Activated CD8-positive, alpha-beta memory T cell treated with anti-CD3 and anti-CD28 coated beads, Interleukin-2, amount 50 U/mL, for 1 hour (primary cell): ENCODE measurements around the gene TOX4.

Source experiments
- DNase-seq: peaks from one replicate; pipeline ENCODE4 v3.0.0-alpha.2; 2020; ENCODE audit errors: extremely low read depth

TOX4 gene

DNA sequence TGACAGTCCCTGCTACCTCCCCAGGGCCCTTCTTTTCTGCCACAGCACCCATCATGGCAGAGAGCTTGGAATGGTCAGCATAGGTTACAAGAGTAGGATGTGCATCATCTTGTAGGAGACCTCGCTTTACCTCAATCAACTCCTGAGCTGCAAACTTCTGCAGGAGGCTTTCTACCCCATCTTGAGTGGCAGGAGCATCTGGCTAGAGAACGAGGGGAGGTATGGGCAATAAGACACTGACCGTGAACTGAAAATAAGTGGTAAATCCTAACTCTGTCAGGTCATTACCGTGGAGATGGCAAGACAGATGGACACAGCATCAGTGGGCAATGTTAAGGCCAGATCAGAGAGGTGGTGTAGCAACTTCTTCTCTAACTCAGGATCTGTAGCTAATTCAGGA is 26.4 kb downstream of the TOX4 start:
- no peak for DNase-seq

DNA sequence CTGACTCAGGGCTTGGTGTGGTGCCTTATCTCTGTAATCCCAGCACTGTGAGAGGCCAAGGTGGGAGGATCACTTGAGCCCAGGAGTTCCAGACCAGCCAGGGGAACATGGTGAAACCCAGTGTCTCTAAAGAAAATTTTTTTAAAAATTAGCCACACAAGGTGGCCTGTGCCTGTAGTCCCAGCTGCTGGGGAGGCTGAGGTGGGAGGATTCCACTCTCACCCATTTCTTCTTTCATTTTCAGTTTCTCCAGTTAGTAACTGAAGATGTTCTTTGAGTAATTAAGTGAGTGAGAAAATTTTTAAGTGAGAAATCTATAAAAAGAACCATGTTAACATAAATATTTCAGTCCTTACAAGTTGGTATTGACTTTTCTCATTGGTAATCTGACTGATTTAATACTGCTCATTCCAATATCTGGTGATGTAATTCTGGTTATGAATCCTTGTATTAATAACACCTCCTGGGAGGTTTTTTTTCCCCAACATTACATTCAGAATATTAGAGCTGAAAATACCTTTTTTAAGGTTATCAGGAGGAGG is 28.1 kb downstream of the TOX4 start:
- no peak for DNase-seq

DNA sequence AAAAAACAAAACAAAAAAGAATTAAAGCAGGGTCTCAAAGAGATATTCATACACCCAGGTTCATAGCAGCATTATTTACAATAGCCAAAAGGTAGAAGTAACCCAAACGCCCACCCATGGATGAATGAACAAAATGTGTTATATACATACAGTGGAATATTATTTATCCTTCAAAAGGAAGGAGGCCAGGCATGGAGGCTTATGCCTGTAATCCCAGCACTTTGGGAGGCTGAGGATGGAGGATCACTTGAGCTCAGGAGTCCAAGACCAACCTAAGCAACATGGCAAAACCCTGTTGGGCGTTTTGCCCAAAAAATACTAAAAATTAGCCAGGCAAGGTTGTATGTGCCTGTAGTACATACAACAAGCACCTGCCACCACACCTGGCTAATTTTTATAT is 29.6 kb downstream of the TOX4 start:
- DNase-seq: no peak

DNA sequence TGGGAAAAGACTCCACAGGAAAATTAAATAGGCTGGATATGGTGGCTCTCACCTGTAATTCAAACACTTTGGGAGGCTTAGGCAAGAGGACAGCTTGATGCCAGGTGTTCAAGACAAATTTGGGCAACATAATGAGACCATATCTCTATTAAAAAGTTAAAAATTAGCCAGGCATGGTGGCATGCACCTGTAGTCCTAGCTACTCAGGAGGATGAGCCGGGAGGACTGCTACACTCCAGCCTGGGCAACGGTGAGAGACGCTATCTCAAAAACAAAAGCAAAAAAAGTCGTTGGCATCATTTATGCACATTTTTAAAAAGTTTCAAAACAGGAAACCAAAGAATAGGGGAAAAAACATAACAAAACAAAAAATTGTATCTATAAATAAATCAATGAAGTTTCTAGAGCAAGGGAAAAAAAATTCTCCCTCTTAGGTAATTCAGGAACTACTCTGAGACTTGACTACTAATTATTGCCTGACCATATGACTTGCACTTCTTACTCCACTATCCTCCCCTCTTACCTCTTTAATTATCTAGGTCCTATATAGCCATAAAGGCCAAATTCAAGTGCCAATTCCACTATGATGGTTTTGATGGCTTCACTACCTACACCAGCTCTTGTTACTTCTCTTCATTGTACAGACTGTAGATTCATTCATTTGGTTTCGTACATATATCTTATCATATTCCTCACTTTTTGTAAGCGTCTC is 32.6 kb downstream of the TOX4 start:
- DNase-seq: no peak

DNA sequence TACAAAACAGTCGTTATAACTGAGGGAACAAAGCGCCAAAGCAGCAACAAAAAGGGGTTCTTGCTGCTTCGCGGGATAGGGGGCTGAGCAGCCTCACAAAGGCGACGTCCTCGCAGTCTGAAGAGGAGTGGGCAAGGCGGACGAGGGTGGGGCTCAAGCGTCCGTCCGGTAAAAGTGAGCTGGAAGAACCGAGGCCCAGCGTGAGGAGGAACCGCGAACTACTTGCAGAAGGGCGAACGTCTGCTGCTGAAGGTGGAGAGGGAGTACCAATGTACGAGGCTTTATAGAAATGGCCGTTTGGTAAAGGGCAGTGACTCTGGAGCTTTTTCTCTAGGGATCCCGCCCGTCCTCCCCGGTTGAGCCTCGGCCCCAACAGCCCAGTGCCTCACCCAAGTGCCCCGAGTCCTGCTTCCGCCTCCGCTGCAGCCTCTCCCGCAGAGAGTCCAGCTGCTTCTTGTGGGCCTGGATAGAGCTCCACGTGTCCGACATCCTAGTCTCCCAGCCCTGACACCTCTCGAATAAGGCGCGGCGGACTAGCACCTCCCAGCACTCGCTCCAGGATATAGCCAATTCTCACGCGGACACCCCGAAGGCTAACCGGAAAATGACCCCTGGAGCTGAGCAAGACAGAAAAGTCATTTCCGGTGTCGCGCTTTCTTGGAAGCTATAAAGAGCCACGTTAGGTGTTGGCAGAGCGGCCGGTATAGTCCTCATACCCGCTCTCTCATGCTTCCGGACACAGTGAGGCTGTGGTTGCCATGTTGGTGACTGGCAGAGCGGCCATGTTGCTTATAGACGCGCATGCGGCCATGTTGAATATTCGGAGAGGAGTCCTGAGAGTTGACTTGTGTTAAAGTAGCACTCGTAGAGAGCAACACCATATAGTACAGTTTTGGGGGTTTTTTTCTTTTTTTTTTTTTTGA is 34.0 kb downstream of the TOX4 start, which contains the start of gene METTL3:
METTL3 (minus strand) TSS at position 606 of the 923 bp plus-strand sequence; CDS start at position 489, 117 bp downstream.
- DNase-seq: peak; percentile 86

DNA sequence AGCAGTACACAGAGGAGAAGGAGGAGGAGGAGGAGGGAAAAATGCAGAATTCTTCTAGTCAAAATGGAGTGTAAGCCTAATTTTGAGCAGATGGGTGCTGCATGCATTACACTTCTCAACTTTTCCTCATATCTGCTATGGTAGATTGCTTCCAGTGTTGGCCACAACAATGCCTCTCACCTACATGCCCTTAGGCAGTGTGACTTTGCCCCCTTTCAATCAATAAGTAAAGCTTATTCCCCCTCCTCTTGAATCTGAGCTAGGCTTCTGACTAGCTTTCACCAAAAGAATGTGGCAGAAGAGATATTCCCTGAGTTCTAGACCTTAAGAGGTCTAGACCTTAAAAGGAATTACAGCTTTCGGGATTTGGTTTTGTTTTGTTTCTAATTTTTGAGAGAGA is 37.3 kb downstream of the TOX4 start:
- DNase-seq: no peak

DNA sequence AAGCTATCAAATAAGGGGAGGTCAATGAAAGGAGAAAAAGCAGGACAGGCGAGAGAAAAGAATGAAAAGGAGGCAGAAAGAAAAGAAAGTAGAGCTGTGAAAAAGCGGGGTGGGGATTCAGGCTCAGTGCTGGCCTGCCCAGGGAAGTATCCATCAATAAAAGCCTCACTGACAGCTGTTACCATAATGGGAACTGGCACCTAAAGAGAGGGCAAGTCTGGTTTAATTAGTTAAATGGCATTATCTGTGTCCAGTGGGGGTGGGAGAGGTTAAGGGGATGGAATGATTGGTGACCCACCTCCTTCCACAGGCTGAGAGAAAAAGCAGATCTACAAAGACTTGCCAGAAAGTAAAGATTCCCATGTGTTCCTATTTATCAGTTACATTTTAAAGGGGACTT is 41.7 kb downstream of the TOX4 start:
- DNase-seq: no peak

DNA sequence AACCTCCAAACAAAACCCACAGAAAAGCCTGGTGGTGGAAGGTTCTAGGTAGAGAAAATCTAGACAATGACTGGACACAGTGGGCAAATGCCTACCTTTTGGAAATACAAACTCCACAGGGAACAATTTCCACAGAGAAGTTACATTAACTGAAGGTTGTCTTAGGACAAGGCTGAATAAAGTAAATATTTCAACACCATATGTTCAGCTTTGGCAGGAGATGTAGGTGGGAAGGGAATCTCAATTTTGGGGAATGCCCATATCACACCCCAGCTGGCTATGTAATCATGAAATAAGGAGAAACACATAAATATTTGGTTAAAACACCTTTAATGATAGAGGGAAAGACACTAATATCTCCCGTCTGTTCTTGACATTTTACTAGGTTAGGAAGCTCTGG is 43.8 kb downstream of the TOX4 start:
- no peak for DNase-seq

DNA sequence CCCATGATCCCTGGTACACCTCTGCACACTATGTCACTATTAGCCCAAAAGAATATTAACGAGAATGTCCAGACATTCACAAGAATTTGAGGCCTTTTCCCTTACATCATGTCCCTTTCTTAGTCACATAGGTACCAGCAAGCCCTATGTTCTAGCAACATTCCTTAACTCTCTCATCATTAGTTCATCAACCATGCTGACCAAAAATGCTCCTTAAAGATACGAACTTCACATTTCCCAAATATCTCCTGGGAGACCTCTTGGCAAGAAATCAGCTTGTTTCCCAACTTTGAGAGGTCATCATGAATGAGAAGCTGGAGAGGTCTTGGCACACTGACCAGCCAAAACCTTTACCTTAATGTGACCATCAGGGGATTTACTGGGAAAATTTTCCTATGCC is 44.5 kb downstream of the TOX4 start:
- no peak for DNase-seq

DNA sequence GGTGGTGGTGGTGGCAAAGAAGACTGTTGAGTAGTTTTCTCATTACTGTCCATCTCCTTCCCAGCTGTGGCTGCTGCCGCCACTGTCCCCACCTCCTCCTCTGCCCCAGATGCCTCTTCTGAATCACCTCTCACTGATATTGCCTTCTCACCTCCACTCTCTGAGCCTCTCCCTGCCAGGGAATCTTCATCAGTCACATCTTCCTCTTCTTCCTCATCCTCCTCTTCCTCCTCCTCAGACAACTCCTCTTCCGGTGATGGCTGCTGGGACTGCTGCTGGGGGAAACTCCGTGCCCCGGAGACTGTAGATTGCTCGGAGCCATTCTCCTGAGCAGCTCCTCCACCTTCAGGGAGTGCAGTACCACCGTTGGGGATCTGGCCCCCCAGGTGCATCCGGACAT is 46.2 kb downstream of the TOX4 start:
- DNase-seq: no peak

DNA sequence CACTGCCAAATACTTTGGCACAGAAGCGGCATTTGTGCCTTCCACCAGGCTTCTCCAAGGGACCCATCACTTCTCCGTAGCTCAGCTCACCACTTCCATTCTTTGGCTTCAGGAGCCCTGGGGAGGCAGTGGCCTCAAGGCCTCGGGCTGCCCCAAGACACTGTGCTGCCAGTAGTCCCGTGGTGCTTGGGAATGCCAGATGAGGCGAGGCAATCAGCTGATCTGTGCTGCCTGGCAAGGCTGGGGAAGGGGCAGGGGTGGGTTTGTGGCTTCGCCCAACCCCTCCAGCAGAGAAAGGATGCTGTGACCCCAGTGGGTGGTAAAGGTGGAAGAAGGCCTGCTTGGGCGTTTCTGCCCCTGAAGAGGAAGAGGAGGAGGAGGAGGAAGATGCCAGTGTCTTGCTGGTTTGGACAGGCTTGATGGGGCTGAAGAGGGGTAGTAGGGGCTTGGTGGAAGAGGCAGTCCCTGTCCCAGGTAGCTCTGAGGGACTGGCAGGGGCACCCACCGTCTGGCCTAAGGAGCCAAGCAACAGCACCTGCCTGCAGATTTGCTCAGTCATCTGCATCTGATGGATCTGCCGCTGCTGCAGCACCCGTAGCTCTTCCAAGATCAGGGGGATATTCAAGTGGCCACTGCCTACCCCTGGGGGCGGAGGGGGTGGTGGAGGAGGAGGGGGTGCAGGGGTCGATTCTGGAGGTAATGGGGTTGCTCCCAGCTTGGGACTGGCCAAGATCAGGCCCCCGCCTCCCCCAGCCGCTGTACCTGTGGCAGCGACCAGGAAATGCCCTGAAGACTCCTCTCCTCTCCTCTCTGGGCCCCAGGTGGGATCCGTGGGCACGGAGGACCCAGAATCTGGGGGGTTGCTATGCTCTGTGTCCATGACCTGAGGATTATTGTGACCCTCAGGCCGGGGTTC is 47.8 kb downstream of the TOX4 start:
- no peak for DNase-seq

DNA sequence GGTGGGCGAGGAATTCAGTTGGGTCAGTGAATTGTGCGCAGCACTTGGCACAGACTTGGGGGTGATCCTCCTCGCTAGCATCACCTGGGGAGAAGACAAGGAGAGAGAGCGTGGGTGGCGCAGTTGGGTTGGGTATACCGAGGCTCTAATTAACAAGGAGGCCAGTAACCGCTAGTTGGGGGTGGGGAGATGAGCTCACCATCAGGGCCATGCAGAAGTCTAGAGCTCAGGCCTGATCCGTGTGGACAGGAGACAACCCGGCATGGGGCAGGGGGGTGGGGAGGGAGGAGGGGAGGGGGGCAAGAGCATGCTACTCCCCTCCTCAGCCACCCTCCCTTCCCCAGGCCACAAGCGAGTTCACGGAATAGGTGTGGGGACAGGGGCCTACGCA is 48.6 kb downstream of the TOX4 start:
- DNase-seq: no peak

DNA sequence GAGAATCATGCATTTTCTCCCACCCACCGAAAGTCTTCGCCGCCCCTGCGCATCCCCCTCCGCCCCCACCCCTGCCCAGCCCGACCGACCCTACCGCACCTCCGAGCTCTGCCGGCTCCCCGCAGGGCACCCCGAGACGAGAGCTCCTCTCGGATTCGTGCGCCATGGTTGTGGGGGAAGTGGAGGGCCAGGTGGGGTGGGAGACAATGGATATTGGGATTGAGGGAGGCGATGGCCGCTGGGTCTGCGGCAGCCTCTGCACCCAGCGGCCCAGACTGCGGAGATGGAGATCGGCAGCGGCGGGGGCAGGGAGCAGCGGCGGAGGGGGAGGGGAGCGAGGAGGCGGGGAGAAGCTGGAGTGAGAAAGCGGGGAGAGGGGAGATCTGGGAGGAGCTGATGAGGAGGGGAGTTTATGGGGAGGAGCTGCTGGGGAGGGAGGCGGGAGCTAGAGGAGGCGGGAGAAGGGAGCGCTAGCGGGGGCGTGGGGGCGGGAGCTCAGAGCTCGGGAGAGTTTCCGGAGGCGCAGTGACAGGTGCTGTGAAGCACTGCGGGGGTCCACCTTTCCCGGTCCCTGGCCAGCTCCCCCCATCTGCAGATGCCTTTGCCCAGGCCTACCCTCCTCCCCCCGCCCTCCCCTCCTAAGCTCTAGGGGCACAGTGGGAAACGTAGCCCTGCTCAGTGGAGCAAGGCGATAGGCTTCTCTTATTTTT is 49.1 kb downstream of the TOX4 start, which contains the start of gene SALL2:
SALL2 (minus strand) TSS at position 385 of the 710 bp plus-strand sequence; CDS start at position 166, 219 bp downstream.
- DNase-seq: no peak

DNA sequence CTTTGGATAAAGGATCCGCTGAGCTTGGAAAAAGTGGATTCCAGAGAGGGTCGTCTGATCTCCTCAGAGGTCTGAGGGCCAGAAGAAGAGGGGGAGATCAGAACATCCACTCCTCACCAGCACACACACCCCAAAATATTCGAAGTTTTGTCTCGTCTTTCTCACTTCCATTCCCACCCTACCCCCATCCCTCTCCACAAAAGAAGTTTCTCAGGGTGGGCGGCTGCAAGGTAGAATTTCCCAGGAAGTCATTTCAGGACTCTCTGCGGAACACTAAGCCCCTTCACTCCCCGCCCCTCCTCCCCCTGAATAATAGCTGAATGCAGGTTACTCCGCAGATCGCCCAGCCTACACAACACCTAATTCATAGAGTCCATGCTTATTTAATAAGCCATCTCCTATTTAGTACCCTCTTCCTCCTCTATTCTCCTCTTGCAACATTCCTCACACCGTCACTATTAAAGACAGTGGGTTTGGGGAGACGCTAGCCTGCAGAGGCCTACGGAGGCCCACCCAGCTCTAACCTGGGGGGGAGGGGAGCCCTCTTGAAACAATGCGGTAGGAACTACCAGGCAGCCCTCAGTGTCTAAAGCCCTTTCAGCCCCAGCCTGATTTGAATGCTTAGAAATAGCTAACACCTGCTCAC is 49.8 kb downstream of the TOX4 start:
- DNase-seq: no peak

DNA sequence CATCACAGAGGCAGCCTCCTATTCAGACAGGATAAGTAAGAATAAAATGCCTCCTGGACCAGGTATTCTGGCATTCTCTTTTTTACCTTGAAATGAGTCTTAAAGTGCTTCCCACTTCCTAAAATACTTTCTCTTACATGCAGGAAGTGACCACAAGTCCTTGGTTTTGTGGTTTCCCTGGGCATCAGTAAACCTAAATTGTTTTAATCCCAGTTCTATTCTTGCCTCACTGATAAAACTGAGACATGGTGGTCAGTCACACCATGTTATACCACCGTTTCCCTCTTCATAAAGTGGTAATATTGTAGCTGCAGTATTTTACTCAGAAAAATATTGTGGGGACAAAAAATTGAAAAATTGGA is 50.3 kb downstream of the TOX4 start:
- no peak for DNase-seq

DNA sequence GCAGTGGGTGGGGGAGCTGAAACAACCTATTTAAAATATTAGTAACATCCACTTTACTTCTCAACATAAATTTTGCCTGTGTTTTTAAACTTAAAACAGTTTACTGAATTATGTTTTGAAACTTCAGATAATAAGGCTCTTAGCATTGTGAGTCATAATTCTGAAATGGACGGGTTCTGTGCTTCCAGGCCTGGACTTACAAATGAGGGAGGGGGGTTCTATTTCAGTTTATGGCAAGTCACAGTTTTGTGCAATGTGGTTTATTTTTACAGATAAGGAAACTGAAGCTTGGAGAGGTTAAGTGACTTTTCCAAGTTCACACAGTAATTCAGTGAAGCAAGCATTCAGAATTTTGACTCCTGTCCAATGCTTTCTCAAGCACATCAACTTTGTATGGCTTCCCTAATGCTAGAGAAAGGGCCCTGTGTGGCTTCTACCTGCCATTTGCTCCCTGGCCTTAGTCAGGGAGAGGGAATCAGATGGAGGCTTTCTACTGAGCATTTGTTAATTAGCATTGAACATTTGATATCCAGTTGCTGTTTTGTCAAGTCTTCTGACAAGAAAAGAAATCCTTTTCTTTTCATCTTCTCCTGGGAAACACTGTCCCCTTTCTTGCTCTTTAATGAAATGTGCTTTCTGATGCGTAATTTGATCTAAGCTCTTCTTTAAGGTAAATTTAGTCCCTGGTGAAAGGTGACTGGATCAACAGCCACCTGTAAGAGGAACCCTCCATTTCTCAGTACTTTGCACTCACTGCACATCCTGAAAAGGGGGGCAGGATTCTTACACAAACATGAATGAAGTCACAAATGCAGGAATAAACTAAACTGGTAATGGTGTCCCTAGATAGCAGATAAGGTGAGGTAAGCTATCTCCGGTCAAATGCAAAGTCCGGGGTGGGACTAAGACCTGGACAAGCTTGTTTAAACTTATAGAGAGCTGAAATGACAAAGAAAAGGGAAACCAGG is 51.7 kb downstream of the TOX4 start:
- no peak for DNase-seq

DNA sequence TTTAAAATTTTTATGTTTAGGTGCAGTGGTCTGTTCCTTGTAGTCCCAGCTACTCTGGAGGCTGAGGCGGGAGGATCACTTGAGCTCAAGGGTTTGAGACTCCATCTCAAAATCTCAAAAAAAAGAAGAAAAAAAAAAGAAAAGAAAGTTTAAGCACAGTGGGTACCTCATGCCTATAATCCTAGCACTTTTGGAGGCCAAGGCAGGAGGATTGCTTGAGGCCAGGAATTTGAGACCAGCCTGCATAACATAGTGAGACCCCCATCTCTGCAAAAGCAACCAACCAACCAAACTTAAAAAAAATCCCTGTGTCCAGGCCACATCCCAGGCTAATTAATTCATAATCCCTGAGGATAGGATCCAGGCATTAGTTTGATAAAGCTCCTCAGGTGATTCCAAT is 52.5 kb downstream of the TOX4 start:
- DNase-seq: no peak

DNA sequence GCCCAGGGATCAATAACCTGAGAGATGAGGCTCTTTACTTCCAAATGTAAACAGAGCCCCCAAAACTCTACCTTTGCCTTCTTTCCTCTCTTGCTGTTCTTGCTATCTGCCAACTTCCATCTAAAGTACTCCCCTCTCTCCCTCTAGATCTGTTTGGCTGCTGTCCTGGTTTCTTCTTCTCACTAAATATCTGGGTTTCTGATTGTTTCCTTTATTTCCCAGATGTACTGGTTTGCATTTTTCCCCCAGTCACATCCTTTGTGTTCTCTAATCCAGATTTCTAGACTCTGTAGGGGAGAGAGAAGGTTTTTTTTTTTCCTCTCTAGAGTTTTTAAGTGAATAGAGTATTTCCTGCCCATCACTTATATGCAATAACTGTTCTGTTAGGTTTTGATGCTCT is 56.3 kb downstream of the TOX4 start:
- no peak for DNase-seq

DNA sequence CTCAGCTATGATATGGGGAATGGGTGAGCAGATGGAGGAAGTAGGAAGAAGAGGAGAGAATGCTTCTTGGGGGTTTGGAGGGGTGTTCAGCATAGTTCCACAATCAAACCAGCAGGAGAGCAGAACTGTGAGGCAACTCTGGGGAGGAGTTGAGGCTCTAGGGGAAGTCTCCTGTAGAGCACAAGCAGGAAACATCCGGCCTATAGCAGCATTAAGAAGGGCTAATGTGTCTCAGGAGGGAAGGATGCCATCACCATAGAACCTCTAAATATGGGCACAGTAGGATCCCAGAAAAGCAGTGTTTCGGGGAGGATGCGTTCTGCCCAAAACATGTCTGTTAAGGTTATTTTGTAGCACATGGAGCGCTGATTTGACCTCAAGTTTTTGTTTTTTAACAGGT is 57.6 kb downstream of the TOX4 start:
- DNase-seq: no peak
